HepG2 (cell line): ENCODE measurements around the gene WDR27. TPM values are rescaled to one million over a fixed set of nuclear protein-coding genes. Genes with fewer than 3 reads are reported as not detected.

Source experiments
- ATAC-seq: fragments of 200-7000 bp; cut with Tn5 transposase; 3 replicates; pipeline ENCODE4 v1.9.1; 2020; ENCODE audit warnings: mild to moderate bottlenecking, moderate library complexity
- BruUV-seq: library from RNA; stranded (reverse); fragments of 400-500 nt; replicated peaks from 2 replicates; lab custom pipeline; 2021; lab: Mats Ljungman, UMichigan
- CTCF ChIA-PET: fragments of 300-600 bp; formaldehyde crosslinking; extraction: SDS; loops from one replicate; lab custom pipeline; 2021; ENCODE audit warnings: low total read pairs, inconsistent platforms, low intra/inter-chr PET ratio; lab: Yijun Ruan, JAX
- POLR2A ChIA-PET: fragments of 350-600 bp; sonication (Branson Sonifier 250); formaldehyde crosslinking; loops from one replicate; lab custom pipeline; 2020; ENCODE audit warnings: antibody characterized with exemption, inconsistent platforms; lab: Yijun Ruan, JAX
- DNase-seq: peaks from one replicate; pipeline ENCODE4 v3.0.0-alpha.2; 2015; ENCODE audit warnings: low spot score
- FAIRE-seq: peaks from 3 replicates; lab custom pipeline; 2011; peaks lifted over from hg19 to GRCh38; lab: Jason Lieb, UNC
- H2AFZ ChIP-seq: one replicate; pipeline ENCODE4 v1.6.1; 2011; ENCODE audit warnings: low read length, inconsistent platforms
- H3K27ac ChIP-seq: fragments of 300-600 bp; 3 replicates; pipeline ENCODE4 v1.8.0; 2011; ENCODE audit warnings: mixed run types, mild to moderate bottlenecking, mixed read lengths, low read length, inconsistent platforms; ENCODE audit not compliant: insufficient read depth; ENCODE audit errors: extremely low read length
- H3K27me3 ChIP-seq, 2 experiments: fragments of 200-600 bp in 1 of 2; 2 replicates in 1 of 2; 3 replicates in 1 of 2; pipeline versions ENCODE4 v1.6.0 to v1.8.0; 2011; ENCODE audit warnings: low read length in 2 of 2, mild to moderate bottlenecking in 2 of 2, moderate library complexity in 2 of 2, inconsistent platforms in 1 of 2; ENCODE audit not compliant: insufficient read depth in 2 of 2, control insufficient read depth in 1 of 2
- H3K36me3 ChIP-seq, 2 experiments: fragments of 200-600 bp in 1 of 2; replicated peaks in 1 of 2; 2 replicates in 1 of 2; 3 replicates in 1 of 2; pipeline versions ENCODE4 v1.5.1 to v1.8.0; 2011; ENCODE audit warnings: low read length in 2 of 2, inconsistent platforms in 1 of 2; ENCODE audit not compliant: insufficient read depth in 2 of 2, control insufficient read depth in 1 of 2
- H3K4me1 ChIP-seq: 2 replicates; pipeline ENCODE4 v1.5.1; 2012; ENCODE audit warnings: low read length, inconsistent platforms; ENCODE audit not compliant: insufficient read depth
- H3K4me2 ChIP-seq: 2 replicates; pipeline ENCODE4 v1.6.0; 2011; ENCODE audit warnings: low read depth, low read length, inconsistent platforms
- H3K4me3 ChIP-seq, 3 experiments: fragments of 200-600 bp in 1 of 3; sonication (generic), shearing (Covaris generic) in 1 of 3; replicated peaks in 1 of 3; 2 replicates each; pipeline ENCODE4 v1.5.1; 2011 to 2016; ENCODE audit warnings: low read length in 3 of 3, inconsistent platforms in 2 of 3, low read depth in 2 of 3, mild to moderate bottlenecking in 2 of 3, control low read depth in 1 of 3, mixed read lengths in 1 of 3; ENCODE audit not compliant: insufficient read depth in 1 of 3
- H3K79me2 ChIP-seq: one replicate; pipeline ENCODE4 v1.6.1; 2011; ENCODE audit warnings: low read length, inconsistent platforms; ENCODE audit not compliant: insufficient read depth
- H3K9ac ChIP-seq: 2 replicates; pipeline ENCODE4 v1.6.0; 2011; ENCODE audit warnings: mild to moderate bottlenecking, low read depth, low read length, inconsistent platforms; ENCODE audit not compliant: insufficient read depth
- H3K9me3 ChIP-seq: 2 replicates; pipeline ENCODE4 v1.5.1; 2012; ENCODE audit warnings: mild to moderate bottlenecking, low read length
- H4K20me1 ChIP-seq: 2 replicates; pipeline ENCODE4 v1.6.0; 2011; ENCODE audit warnings: inconsistent platforms, mild to moderate bottlenecking, low read length, moderate library complexity; ENCODE audit not compliant: insufficient read depth
- ATAD3A ChIP-seq: sonication (generic); formaldehyde crosslinking; IDR thresholded peaks from 2 replicates; pipeline ENCODE4 v1.4.0; 2020; ENCODE audit warnings: missing genetic modification reagents
- RORA ChIP-seq: sonication (generic); formaldehyde crosslinking; IDR thresholded peaks from 2 replicates; pipeline ENCODE4 v1.5.0; 2020; ENCODE audit warnings: mild to moderate bottlenecking, missing genetic modification reagents, moderate library complexity
- ZNF121 ChIP-seq: sonication (generic); formaldehyde crosslinking; IDR thresholded peaks from 2 replicates; pipeline ENCODE4 v1.5.0; 2020; ENCODE audit warnings: mild to moderate bottlenecking, missing genetic modification reagents
- ZNF629 ChIP-seq: sonication (generic); formaldehyde crosslinking; conservative IDR thresholded peaks from 2 replicates; pipeline ENCODE4 v1.5.0; 2020; ENCODE audit warnings: missing genetic modification reagents
- ZNF83 ChIP-seq: sonication (generic); formaldehyde crosslinking; IDR thresholded peaks from 2 replicates; pipeline ENCODE4 v1.4.0; 2020; ENCODE audit warnings: missing genetic modification reagents, mild to moderate bottlenecking, borderline replicate concordance
- ZNF891 ChIP-seq: sonication (generic); formaldehyde crosslinking; IDR thresholded peaks from 2 replicates; pipeline ENCODE4 v1.5.0; 2020; ENCODE audit warnings: mild to moderate bottlenecking, missing genetic modification reagents
- WGBS: methylation state at CpG from one replicate; pipeline ENCODE4 v1.1.6; 2017; ENCODE audit warnings: low lambda C conversion rate; 5-methylcytosine and 5-hydroxymethylcytosine counted together
- in situ Hi-C: cut with HindIII; loops from 2 replicates; pipeline ENCODE4 v1.10.0; 2017; ENCODE audit warnings: low pct_unique_long_range_greater_than_20kb; ENCODE audit not compliant: extremely low pct_ligation_motif_present
- intact Hi-C: fragments of 100-400 bp; cut with micrococcal nuclease; formaldehyde crosslinking; loops from one replicate; pipeline ENCODE4 v1.10.0; 2022; ENCODE audit not compliant: unreplicated experiment
- polyA plus RNA-seq, 8 experiments: library from polyadenylated mRNA; depleted of rRNA in 3 of 8; stranded (reverse) in 7 of 8; unstranded in 1 of 8; fragments of >200 nt; fragmentation: Illumina TruSeq in 4 of 8; extraction: Trizol in 4 of 8; gene quantifications; 2 replicates each; pipeline versions ENCODE4 v1.2.1 to v1.2.3, GENCODE V29; 2011 to 2016; ENCODE audit warnings: low read depth in 4 of 8, missing spikeins in 1 of 8, mixed read lengths in 1 of 8; ENCODE audit not compliant: insufficient read depth in 1 of 8
- total RNA-seq, 5 experiments: library from RNA; depleted of rRNA; stranded (reverse); fragments of >200 nt; fragmentation: Illumina TruSeq; extraction: Trizol; gene quantifications; 2 replicates each; pipeline ENCODE4 v1.2.3, GENCODE V29; 2016; ENCODE audit warnings: low read depth in 1 of 5
- TF ChIP-seq, protein P1 (sequence below): sonication (generic); formaldehyde crosslinking; IDR thresholded peaks from 2 replicates; pipeline ENCODE4 v1.5.0; 2020; ENCODE audit warnings: mild to moderate bottlenecking, missing genetic modification reagents
- TF ChIP-seq, protein P2 (sequence below): sonication (generic); formaldehyde crosslinking; IDR thresholded peaks from 2 replicates; pipeline ENCODE4 v1.8.0; 2022; ENCODE audit warnings: low read depth, missing genetic modification reagents
- TF ChIP-seq, protein P3 (sequence below): sonication (generic); formaldehyde crosslinking; IDR thresholded peaks from 2 replicates; pipeline ENCODE4 v1.4.0; 2020; ENCODE audit warnings: missing genetic modification reagents

The WDR27 gene
- total and polyA plus RNA-seq, 2 of the 13 experiments (the other 11 are each of a cell fraction or from before 2014, with no cell fraction given) = 34.1 to 80.3 TPM

DNA sequence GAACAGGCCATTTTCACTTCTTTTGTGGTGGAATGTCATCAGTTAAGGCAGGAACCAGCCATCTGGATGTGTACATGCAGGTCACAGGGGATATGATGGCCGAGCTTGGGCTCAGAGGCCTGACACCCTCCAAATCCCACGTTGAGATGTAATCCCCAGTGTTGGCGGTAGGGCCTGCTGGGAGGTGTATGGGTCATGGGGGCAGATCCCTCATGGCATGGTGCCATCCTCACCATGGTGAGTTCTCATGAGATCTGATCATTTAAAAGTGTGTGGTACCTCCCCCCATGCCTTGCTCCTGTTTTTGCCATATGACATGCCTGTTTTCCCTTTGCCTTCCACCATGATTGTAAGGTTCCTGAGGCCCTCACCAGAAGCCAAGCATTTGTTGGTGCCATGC, 26.8 kb downstream of the WDR27 start:
- DNase-seq (no peak), ATAC-seq (no peak)
- intact Hi-C loops (no loop called here), in situ Hi-C loops (loop anchor here (25.0 kb wide), 1 partner anchor 713 kb away; no protein-coding TSS in a partner anchor)
- Histone ChIP-seq H3K27me3 (no peaks in the 10 kb centered on the region), H3K4me3 (no peak overlapping the region), H3K4me2 (no peak overlapping the region), H3K9me3 (no peaks in the 10 kb centered on the region), H3K4me1 (peaks cover 16% of the 10 kb centered on the region; the same call in 1 of the 2 replicates), H3K36me3 (peaks cover 19 to 43% of the 10 kb centered on the region in 2 experiments), H4K20me1 (no peaks in the 10 kb centered on the region), H3K27ac (no peak overlapping the region), H2AFZ (no peak overlapping the region)
- ChIA-PET CTCF (no interaction called here), POLR2A (no interaction called here)
- BruUV-seq = no TSS peak
- no peak for TF ChIP-seq RORA (CRISPR knock-in tag)
- no peak for TF ChIP-seq ATAD3A (CRISPR knock-in tag)
- TF ChIP-seq, all 625 proteins: peak for 0
- Histone ChIP-seq H3K9ac (no peak overlapping the region), H3K79me2 (no peaks in the 10 kb centered on the region)
- WGBS = 93% methylated on average over 3 of the region's 3 CpGs
- FAIRE-seq = no peak

DNA sequence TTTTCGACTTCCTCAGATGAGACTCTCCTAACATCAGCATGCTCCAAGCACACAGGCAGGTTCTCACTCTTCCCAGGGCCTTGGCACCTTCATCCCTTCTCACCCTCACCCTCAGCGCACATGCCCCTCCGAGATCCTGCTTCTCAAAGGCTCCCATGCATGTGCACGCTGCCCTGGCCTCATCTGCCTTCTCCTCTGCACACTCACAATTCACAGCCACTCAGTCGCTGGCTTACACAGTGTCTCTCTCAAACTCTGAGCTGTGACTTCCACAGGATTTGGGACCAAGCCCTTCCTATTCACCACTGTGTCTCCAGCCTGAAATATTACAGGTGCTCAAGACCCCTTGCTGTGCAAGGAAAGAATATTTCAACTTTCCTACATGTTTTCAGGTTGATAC, 30.3 kb downstream of the WDR27 start:
- no peak overlapping the region for H3K4me3 ChIP-seq
- no peaks in the 10 kb centered on the region for H3K4me1 ChIP-seq
- no peak overlapping the region for H3K4me2 ChIP-seq
- peaks cover 29 to 59% of the 10 kb centered on the region in 2 experiments for H3K36me3 ChIP-seq
- POLR2A ChIA-PET = no interaction called here
- no peaks in the 10 kb centered on the region for H3K27me3 ChIP-seq
- no peak overlapping the region for H2AFZ ChIP-seq
- TF ChIP-seq ZNF891 (CRISPR knock-in tag) = no peak
- TF ChIP-seq, protein P1, sequence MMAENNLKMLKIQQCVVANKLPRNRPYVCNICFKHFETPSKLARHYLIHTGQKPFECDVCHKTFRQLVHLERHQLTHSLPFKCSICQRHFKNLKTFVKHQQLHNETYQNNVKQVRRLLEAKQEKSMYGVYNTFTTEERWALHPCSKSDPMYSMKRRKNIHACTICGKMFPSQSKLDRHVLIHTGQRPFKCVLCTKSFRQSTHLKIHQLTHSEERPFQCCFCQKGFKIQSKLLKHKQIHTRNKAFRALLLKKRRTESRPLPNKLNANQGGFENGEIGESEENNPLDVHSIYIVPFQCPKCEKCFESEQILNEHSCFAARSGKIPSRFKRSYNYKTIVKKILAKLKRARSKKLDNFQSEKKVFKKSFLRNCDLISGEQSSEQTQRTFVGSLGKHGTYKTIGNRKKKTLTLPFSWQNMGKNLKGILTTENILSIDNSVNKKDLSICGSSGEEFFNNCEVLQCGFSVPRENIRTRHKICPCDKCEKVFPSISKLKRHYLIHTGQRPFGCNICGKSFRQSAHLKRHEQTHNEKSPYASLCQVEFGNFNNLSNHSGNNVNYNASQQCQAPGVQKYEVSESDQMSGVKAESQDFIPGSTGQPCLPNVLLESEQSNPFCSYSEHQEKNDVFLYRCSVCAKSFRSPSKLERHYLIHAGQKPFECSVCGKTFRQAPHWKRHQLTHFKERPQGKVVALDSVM (CRISPR knock-in tag) = no peak
- TF ChIP-seq ZNF121 (CRISPR knock-in tag) = no peak
- TF ChIP-seq, protein P2, sequence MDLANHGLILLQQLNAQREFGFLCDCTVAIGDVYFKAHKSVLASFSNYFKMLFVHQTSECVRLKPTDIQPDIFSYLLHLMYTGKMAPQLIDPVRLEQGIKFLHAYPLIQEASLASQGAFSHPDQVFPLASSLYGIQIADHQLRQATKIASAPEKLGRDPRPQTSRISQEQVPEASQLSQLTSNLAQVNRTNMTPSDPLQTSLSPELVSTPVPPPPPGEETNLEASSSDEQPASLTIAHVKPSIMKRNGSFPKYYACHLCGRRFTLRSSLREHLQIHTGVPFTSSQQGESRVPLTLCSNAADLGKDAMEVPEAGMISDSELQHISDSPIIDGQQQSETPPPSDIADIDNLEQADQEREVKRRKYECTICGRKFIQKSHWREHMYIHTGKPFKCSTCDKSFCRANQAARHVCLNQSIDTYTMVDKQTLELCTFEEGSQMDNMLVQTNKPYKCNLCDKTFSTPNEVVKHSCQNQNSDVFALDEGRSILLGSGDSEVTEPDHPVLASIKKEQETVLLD (CRISPR knock-in tag) = no peak
- TF ChIP-seq ZNF629 = no peak
- TF ChIP-seq, protein P3, sequence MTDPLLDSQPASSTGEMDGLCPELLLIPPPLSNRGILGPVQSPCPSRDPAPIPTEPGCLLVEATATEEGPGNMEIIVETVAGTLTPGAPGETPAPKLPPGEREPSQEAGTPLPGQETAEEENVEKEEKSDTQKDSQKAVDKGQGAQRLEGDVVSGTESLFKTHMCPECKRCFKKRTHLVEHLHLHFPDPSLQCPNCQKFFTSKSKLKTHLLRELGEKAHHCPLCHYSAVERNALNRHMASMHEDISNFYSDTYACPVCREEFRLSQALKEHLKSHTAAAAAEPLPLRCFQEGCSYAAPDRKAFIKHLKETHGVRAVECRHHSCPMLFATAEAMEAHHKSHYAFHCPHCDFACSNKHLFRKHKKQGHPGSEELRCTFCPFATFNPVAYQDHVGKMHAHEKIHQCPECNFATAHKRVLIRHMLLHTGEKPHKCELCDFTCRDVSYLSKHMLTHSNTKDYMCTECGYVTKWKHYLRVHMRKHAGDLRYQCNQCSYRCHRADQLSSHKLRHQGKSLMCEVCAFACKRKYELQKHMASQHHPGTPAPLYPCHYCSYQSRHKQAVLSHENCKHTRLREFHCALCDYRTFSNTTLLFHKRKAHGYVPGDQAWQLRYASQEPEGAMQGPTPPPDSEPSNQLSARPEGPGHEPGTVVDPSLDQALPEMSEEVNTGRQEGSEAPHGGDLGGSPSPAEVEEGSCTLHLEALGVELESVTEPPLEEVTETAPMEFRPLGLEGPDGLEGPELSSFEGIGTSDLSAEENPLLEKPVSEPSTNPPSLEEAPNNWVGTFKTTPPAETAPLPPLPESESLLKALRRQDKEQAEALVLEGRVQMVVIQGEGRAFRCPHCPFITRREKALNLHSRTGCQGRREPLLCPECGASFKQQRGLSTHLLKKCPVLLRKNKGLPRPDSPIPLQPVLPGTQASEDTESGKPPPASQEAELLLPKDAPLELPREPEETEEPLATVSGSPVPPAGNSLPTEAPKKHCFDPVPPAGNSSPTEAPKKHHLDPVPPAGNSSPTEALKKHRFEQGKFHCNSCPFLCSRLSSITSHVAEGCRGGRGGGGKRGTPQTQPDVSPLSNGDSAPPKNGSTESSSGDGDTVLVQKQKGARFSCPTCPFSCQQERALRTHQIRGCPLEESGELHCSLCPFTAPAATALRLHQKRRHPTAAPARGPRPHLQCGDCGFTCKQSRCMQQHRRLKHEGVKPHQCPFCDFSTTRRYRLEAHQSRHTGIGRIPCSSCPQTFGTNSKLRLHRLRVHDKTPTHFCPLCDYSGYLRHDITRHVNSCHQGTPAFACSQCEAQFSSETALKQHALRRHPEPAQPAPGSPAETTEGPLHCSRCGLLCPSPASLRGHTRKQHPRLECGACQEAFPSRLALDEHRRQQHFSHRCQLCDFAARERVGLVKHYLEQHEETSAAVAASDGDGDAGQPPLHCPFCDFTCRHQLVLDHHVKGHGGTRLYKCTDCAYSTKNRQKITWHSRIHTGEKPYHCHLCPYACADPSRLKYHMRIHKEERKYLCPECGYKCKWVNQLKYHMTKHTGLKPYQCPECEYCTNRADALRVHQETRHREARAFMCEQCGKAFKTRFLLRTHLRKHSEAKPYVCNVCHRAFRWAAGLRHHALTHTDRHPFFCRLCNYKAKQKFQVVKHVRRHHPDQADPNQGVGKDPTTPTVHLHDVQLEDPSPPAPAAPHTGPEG (CRISPR knock-in tag) = no peak
- TF ChIP-seq ZNF83 (CRISPR knock-in tag) = no peak
- TF ChIP-seq, all 625 proteins: peak for 0
- in situ Hi-C loops = no loop called here
- H3K27ac ChIP-seq = no peak overlapping the region
- no peak overlapping the region for H3K9ac ChIP-seq
- H4K20me1 ChIP-seq = no peaks in the 10 kb centered on the region
- intact Hi-C loops = no loop called here
- H3K79me2 ChIP-seq = no peaks in the 10 kb centered on the region
- CTCF ChIA-PET = no interaction called here
- no peaks in the 10 kb centered on the region for H3K9me3 ChIP-seq
- DNase-seq (no peak), FAIRE-seq (no peak), ATAC-seq (no peak)
- WGBS = 97% methylated on average over 5 of the region's 5 CpGs
- no TSS peak for BruUV-seq
